HEK293T (cell line): Measurements from ENCODE around the gene DRAM1.

Experiments used
- BHLHE40 ChIP-seq: fragments of 450-650 bp; IDR thresholded peaks from 2 replicates; pipeline ENCODE4 v1.6.1; 2016; ENCODE audit warnings: mild to moderate bottlenecking, moderate library complexity, borderline replicate concordance
- ELF4 ChIP-seq: fragments of 450-650 bp; IDR thresholded peaks from 2 replicates; pipeline ENCODE4 v1.6.1; 2017; ENCODE audit warnings: antibody characterized with exemption
- FOXA1 ChIP-seq: fragments of 450-650 bp; IDR thresholded peaks from 2 replicates; pipeline ENCODE4 v1.6.1; 2016; ENCODE audit warnings: mild to moderate bottlenecking
- FOXM1 ChIP-seq: fragments of 450-650 bp; IDR thresholded peaks from 2 replicates; pipeline ENCODE4 v1.6.1; 2017; ENCODE audit warnings: mild to moderate bottlenecking, borderline replicate concordance
- LEF1 ChIP-seq: fragments of 450-650 bp; IDR thresholded peaks from 2 replicates; pipeline ENCODE4 v1.6.1; 2017; ENCODE audit warnings: mild to moderate bottlenecking, borderline replicate concordance
- NFRKB ChIP-seq: fragments of 450-650 bp; IDR thresholded peaks from 2 replicates; pipeline ENCODE4 v1.6.1; 2016; ENCODE audit warnings: mild to moderate bottlenecking, moderate library complexity
- PKNOX1 ChIP-seq: fragments of 450-650 bp; IDR thresholded peaks from 2 replicates; pipeline ENCODE4 v1.6.1; 2016
- SP1 ChIP-seq: fragments of 450-650 bp; IDR thresholded peaks from 2 replicates; pipeline ENCODE4 v1.6.1; 2017
- SUZ12 ChIP-seq: fragments of 450-650 bp; IDR thresholded peaks from 2 replicates; pipeline ENCODE4 v1.6.1; 2016; ENCODE audit warnings: mild to moderate bottlenecking
- TARDBP ChIP-seq: fragments of 450-650 bp; IDR thresholded peaks from 2 replicates; pipeline ENCODE4 v1.6.1; 2016

GRCh38 chr12:101967506-101967905, 90.1 kb downstream of the DRAM1 start:
- TF ChIP-seq LEF1 (no peak), ELF4 (no peak), FOXA1 (no peak), PKNOX1 (no peak), FOXM1 (no peak), BHLHE40 (no peak), SUZ12 (no peak), SP1 (no peak), NFRKB (no peak), TARDBP (no peak)
